K562 (cell line): ENCODE results near the gene NF2. TPM values are rescaled to one million over a fixed set of nuclear protein-coding genes. Genes with fewer than 3 reads are reported as not detected.

ENCODE experiments used
- ATAC-seq: fragments of 200-7000 bp; cut with Tn5 transposase; 3 replicates; pipeline ENCODE4 v1.9.1; 2020; ENCODE audit warnings: moderate library complexity
- BruUV-seq: library from RNA; stranded (reverse); fragments of 400-500 nt; replicated peaks from 2 replicates; lab custom pipeline; 2021; lab: Mats Ljungman, UMichigan
- CTCF ChIA-PET: fragments of 300-600 bp; formaldehyde crosslinking; extraction: SDS; loops from one replicate; lab custom pipeline; 2021; ENCODE audit warnings: low intra/inter-chr PET ratio; lab: Yijun Ruan, JAX
- POLR2A ChIA-PET: fragments of 300-600, 350-650 bp; sonication (Branson Sonifier 250); formaldehyde crosslinking; extraction: SDS; loops from one replicate; lab custom pipeline; 2021; ENCODE audit warnings: antibody characterized with exemption, inconsistent platforms; lab: Yijun Ruan, JAX
- DNase-seq, 4 experiments: peaks; one replicate each; pipeline versions ENCODE4 v3.0.0 to v3.0.0-alpha.2; 2011 to 2018; ENCODE audit warnings: low spot score in 3 of 4, mixed read lengths in 3 of 4; ENCODE audit errors: extremely low read depth in 1 of 4
- FAIRE-seq: peaks from 2 replicates; lab custom pipeline; 2011; peaks lifted over from hg19 to GRCh38; lab: Jason Lieb, UNC
- H2AFZ ChIP-seq: 2 replicates; pipeline ENCODE4 v1.6.0; 2011; ENCODE audit warnings: low read depth, low read length, control low read depth, inconsistent platforms
- H3K27ac ChIP-seq: fragments of 200-600 bp; 3 replicates; pipeline ENCODE4 v1.8.0; 2011; ENCODE audit warnings: low read depth, mild to moderate bottlenecking, control low read depth, inconsistent platforms, low read length, moderate library complexity, mixed read lengths; ENCODE audit errors: extremely low read depth
- H3K27me3 ChIP-seq, 2 experiments: fragments of 300-600 bp in 1 of 2; 2 replicates in 1 of 2; 3 replicates in 1 of 2; pipeline versions ENCODE4 v1.6.0 to v1.8.0; 2011; ENCODE audit warnings: inconsistent platforms in 2 of 2, low read length in 2 of 2, mild to moderate bottlenecking in 1 of 2, mixed read lengths in 1 of 2, moderate library complexity in 1 of 2; ENCODE audit not compliant: control insufficient read depth in 2 of 2, insufficient read depth in 2 of 2
- H3K36me3 ChIP-seq: fragments of 300-600 bp; 3 replicates; pipeline ENCODE4 v1.8.0; 2011; ENCODE audit warnings: mild to moderate bottlenecking, low read length, inconsistent platforms; ENCODE audit not compliant: control insufficient read depth, insufficient read depth
- H3K4me1 ChIP-seq, 2 experiments: fragments of 200-600 bp in 1 of 2; replicated peaks in 1 of 2; 2 replicates in 1 of 2; 3 replicates in 1 of 2; pipeline versions ENCODE4 v1.5.1 to v1.8.0; 2011; ENCODE audit warnings: inconsistent platforms in 2 of 2, low read length in 2 of 2, mild to moderate bottlenecking in 1 of 2, mixed read lengths in 1 of 2, moderate library complexity in 1 of 2; ENCODE audit not compliant: control insufficient read depth in 2 of 2, insufficient read depth in 2 of 2
- H3K4me2 ChIP-seq: 2 replicates; pipeline ENCODE4 v1.6.1; 2011; ENCODE audit warnings: low read length, control low read depth, inconsistent platforms, mixed read lengths; ENCODE audit not compliant: insufficient read depth
- H3K4me3 ChIP-seq: fragments of 200-600 bp; sonication (generic), shearing (Covaris generic); 2 replicates; pipeline ENCODE4 v1.5.1; 2016; ENCODE audit warnings: control low read depth, inconsistent platforms
- H3K79me2 ChIP-seq: fragments of 200-600 bp; 3 replicates; pipeline ENCODE4 v1.8.0; 2011; ENCODE audit warnings: low read length, inconsistent platforms; ENCODE audit not compliant: control insufficient read depth, insufficient read depth
- H3K9ac ChIP-seq, 2 experiments: 2 replicates each; pipeline versions ENCODE4 v1.6.0 to v1.6.1; 2011; ENCODE audit warnings: low read depth in 2 of 2, low read length in 2 of 2, control low read depth in 1 of 2, inconsistent platforms in 1 of 2, mild to moderate bottlenecking in 1 of 2, mixed read lengths in 1 of 2; ENCODE audit not compliant: insufficient read depth in 1 of 2
- H3K9me1 ChIP-seq: one replicate; pipeline ENCODE4 v1.6.0; 2011; ENCODE audit warnings: inconsistent platforms, mild to moderate bottlenecking, low read length, moderate library complexity; ENCODE audit not compliant: control insufficient read depth, insufficient read depth
- H3K9me3 ChIP-seq: replicated peaks from 2 replicates; pipeline ENCODE4 v1.5.1; 2011; ENCODE audit warnings: low read depth, low read length, inconsistent platforms; ENCODE audit not compliant: control insufficient read depth, insufficient read depth
- H4K20me1 ChIP-seq: replicated peaks from 2 replicates; pipeline ENCODE4 v1.6.1; 2011; ENCODE audit warnings: low read length, inconsistent platforms, mixed read lengths; ENCODE audit not compliant: control insufficient read depth, insufficient read depth
- CTCF ChIP-seq, 3 experiments: IDR thresholded peaks in 2 of 3; conservative IDR thresholded peaks in 1 of 3; 2 replicates each; pipeline ENCODE4 v1.5.1; 2011 to 2012; ENCODE audit warnings: low read length in 3 of 3, mild to moderate bottlenecking in 3 of 3, control low read depth in 2 of 3, improper control_type of control experiment in 1 of 3, inconsistent platforms in 1 of 3, low read depth in 1 of 3, mixed read lengths in 1 of 3, moderate library complexity in 1 of 3; ENCODE audit not compliant: insufficient read depth in 2 of 3
- HNRNPK ChIP-seq: fragments of 200-400 bp; formaldehyde crosslinking; IDR thresholded peaks from one replicate; pipeline ENCODE4 v1.6.1; 2018; ENCODE audit warnings: mild to moderate bottlenecking, low read depth, low read length; ENCODE audit not compliant: poor library complexity, severe bottlenecking
- SIX5 ChIP-seq, 2 experiments: IDR thresholded peaks; 2 replicates each; pipeline ENCODE4 v1.6.1; 2011; ENCODE audit warnings: low read length in 2 of 2, borderline replicate concordance in 1 of 2, low read depth in 1 of 2, mild to moderate bottlenecking in 1 of 2, moderate library complexity in 1 of 2; ENCODE audit not compliant: insufficient read depth in 1 of 2
- ZNF324 ChIP-seq: fragments of 250-450 bp; sonication (Bioruptor Pico); IDR thresholded peaks from 2 replicates; pipeline ENCODE4 v1.4.0; 2020; ENCODE audit warnings: mild to moderate bottlenecking
- WGBS: fragments of 100-300 bp; shearing (Covaris generic); methylation state at CpG from one replicate; pipeline ENCODE4 v1.1.6; 2016; ENCODE audit warnings: low coverage, mixed read lengths; ENCODE audit not compliant: insufficient coverage; ENCODE audit errors: missing lambda C conversion rate; 5-methylcytosine and 5-hydroxymethylcytosine counted together
- in situ Hi-C: fragments of 300-500 bp; cut with MboI; formaldehyde crosslinking; loops from 4 replicates; pipeline ENCODE4 v1.15.0; 2018; ENCODE audit warnings: inconsistent platforms, mixed read lengths
- intact Hi-C: fragments of 100-400 bp; cut with micrococcal nuclease; formaldehyde crosslinking; loops from 2 replicates; pipeline ENCODE4 v1.14.2; 2022
- polyA plus RNA-seq, 8 experiments: library from polyadenylated mRNA; depleted of rRNA in 4 of 8; stranded (reverse) in 5 of 8; unstranded in 3 of 8; fragments of >200 nt; fragmentation: Nextera tagmentation in 2 of 8; fragmentation: Illumina TruSeq in 1 of 8; extraction: Ambion mirVana in 2 of 8; extraction: Trizol in 1 of 8; gene quantifications; 2 replicates each; pipeline versions ENCODE4 v1.2.1 to v1.2.3, GENCODE V29; 2011 to 2014; ENCODE audit warnings: inconsistent platforms in 1 of 8, missing spikeins in 1 of 8
- total RNA-seq, 7 experiments: library from RNA; depleted of rRNA in 6 of 7; stranded (reverse); fragments of >200 nt in 6 of 7; fragmentation: Illumina TruSeq in 2 of 7; extraction: Trizol in 2 of 7; gene quantifications; 2 replicates each; pipeline versions ENCODE4 v1.2.1 to v1.2.3, GENCODE V29; 2011 to 2021; ENCODE audit warnings: low replicate concordance in 1 of 7

The NF2 gene
- total and polyA plus RNA-seq, 9 of the 15 experiments (the other 6 are each of a cell fraction or from before 2014, with no cell fraction given), result 2.2 to 32.5 (median 15.2) TPM

- FAIRE-seq, result peak; percentile 77
- Histone ChIP-seq H3K4me2 (no peak overlapping the region), H3K9me3 (no peaks in the 10 kb centered on the region), H3K9me1 (no peaks in the 10 kb centered on the region), H3K79me2 (peaks cover 65% of the 10 kb centered on the region), H3K36me3 (peaks cover 24% of the 10 kb centered on the region; the same call in 1 of the 3 replicates), H4K20me1 (no peaks in the 10 kb centered on the region), H2AFZ (no peak overlapping the region), H3K9ac (no peak overlapping the region), H3K4me3 (no peak overlapping the region), H3K4me1 (peaks cover 5 to 6% of the 10 kb centered on the region in 2 experiments; a peak in 1 of 5 replicates), H3K27me3 (no peaks in the 10 kb centered on the region), H3K27ac (no peak overlapping the region)
- BruUV-seq, result no TSS peak
- no peak for TF ChIP-seq HNRNPK
- TF ChIP-seq CTCF (IDR thresholded peaks at IDR 0.05 in 2 of 3, conservative IDR thresholded peaks at IDR 0.05 in 1 of 3; ENCODE audit: insufficient read depth in 2 of 3, low read depth in 1 of 3, low read length in 3 of 3), result peak; percentile 20 to 37 (median 26); a peak in 2 of 6 replicates
- peak in 2 of 4 experiments; percentile 18 to 23 for DNase-seq
- in situ Hi-C loops, result no loop called here
- intact Hi-C loops, result no loop called here
- ChIA-PET POLR2A (interaction anchor here (0.6 kb wide), 1 partner anchor 15 kb away, joined by 3 read pairs; no protein-coding TSS in a partner anchor), CTCF (interaction anchor here (0.7 kb wide), 1 partner anchor 28 kb away, joined by 3 read pairs; no protein-coding TSS in a partner anchor)
- ATAC-seq, result peak; percentile 73
- 56% methylated on average over 2 of the region's 2 CpGs for WGBS
These were observed 5.7 kb downstream of the NF2 start for GRCh38 chr22:29609139-29609538.

- TF ChIP-seq SIX5 (IDR thresholded peaks at IDR 0.05; ENCODE audit: borderline replicate concordance in 1 of 2, insufficient read depth in 1 of 2, low read depth in 1 of 2, low read length in 2 of 2) (no peak), ZNF324 (peak; percentile 55; the same call in 1 of the 2 replicates)
- TF ChIP-seq, all 486 proteins: peak for 1
- Histone ChIP-seq H3K4me3 (no peak overlapping the region), H3K36me3 (peaks cover 20% of the 10 kb centered on the region; the same call in 1 of the 3 replicates), H3K9ac (no peak overlapping the region), H3K27ac (no peak overlapping the region), H4K20me1 (no peaks in the 10 kb centered on the region), H3K9me1 (no peaks in the 10 kb centered on the region), H3K4me1 (no peaks in the 10 kb centered on the region; a peak in 1 of 5 replicates), H3K9me3 (no peaks in the 10 kb centered on the region), H3K79me2 (peaks cover 53% of the 10 kb centered on the region), H3K27me3 (no peaks in the 10 kb centered on the region), H2AFZ (no peak overlapping the region), H3K4me2 (no peak overlapping the region)
- in situ Hi-C loops (no loop called here), intact Hi-C loops (no loop called here)
- CTCF ChIA-PET, result no interaction called here
- BruUV-seq, result no TSS peak
- FAIRE-seq, result no peak
- no peak for ATAC-seq
- no peak for DNase-seq
- POLR2A ChIA-PET, result no interaction called here
- 38% methylated on average over 1 of the region's 1 CpG for WGBS
These were observed 7.3 kb downstream of the NF2 start for GRCh38 chr22:29610780-29611179.
